Measurements from ENCODE around the gene KAZN.

The KAZN gene

DNA sequence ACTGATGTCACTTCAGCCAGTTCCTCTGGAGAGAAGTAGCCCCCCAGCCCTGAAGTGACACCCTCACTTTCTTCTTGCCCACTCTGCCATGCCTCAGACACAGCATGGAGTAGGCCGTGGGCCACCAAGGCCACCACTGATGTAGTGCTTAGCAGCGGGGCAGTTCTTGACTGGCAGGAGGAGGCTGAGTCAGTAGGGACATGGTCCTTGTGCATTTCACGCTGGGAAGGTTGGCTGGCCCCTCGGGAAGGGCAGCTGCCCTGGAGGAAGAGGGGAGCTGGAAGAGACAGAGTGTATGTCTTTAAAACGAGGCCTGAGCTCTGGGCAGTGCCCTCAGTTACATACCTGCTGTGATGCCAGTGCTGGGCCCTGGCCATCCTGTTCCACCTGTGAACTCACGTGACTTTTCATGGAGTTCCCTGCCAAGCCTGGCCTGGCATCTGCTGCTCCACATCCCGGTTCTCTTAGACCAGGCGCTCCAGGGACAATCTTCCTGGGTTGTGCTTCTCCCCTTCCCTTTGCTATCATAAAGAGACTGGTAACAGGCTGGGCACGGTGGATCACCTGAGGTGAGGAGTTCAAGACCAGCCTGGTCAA, 396.5 kb downstream of the KAZN start:
- no peak for DNase-seq

DNA sequence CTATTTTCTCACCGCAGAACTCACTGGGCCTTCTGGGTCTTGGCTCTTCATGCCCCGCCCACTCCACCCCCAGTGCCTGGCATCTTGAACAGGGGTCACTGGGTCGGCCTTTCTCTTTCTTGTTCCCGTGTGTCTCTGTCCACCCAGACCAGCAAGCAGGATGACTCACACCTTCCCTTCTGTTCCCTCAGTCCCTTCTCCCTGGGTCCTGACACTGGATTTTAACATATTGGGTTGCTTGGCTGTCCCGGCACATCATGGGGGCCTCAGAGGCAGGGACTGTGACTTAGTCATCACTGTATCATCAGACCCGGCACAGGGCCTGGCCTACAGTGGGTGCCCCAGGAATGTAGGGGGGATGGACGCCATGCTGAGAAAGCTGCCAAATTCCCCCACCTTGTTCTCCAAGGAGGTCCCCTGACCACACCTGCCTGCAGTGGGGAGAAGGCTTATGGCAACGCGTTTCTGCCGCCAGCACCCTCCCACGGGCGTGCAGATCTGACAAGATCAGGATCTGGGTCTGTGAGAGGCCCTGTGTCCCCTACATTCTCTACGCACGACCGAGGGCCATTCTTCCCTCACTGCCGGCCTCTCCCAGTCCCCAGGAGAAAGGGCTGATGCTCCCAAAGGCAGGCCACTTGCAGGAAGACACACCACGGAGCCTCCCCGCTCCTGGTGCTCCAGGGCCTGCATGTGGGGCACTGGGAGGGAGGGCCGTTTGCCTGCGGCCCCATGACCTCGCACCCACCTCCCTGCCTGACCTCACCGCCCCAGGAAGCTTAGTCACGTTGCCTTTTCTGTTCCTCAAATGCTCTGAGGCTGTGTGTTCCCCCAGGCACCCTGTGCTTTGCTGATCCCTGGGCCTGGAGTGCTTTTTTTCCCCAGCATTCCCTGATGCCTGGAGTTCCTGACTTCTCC, 397.9 kb downstream of the KAZN start:
- no peak for DNase-seq

DNA sequence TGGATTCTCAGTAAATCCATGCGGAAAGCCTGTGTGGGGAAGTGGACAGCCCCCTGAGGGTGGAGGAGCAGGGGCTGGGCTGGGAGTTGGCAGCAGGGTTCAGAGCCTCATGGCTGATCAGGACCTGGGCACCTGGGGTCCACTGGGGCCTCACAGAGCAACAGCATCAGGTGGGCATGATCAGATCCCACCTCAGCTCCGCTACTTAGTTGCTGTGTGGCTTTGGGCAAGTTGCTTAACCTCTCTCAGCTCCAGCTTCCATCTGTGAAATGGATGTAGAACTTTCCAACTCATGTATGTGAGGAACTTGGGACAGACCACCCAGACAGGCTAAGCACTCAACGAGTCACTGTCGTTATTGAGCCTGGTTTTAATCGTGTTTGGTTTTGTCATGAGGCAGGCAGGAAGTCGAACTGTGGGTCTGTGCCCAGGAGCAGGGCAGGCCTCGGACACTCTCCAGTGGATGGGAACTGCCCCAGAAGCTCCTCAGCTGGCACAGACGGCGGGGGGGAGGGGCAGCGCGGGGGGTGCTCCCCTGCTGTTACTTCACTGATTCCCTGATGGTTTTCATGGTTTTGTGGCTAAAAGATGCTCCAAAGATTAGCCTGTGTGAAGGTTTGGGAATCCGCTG, 399.3 kb downstream of the KAZN start:
- DNase-seq: no peak

DNA sequence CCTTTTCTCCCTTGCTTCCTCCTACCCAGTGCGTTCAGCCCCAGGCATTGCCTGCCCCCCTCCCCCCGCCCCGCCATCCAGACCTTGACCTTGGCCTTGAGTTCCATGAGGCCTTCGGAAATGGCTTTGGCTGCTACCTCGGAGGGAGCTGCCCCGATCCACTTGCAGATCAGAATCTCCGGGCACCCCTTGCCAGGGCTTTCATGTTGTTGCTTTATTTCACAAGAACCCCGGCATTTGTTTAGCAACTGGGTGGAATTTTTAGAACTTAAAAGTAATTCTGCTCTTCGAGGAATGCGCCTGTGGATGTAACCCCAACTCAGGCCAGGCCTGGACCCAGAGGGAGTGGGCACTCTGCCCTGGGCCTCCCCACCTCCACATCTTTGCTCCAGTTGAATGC, 401.0 kb downstream of the KAZN start:
- DNase-seq: no peak

DNA sequence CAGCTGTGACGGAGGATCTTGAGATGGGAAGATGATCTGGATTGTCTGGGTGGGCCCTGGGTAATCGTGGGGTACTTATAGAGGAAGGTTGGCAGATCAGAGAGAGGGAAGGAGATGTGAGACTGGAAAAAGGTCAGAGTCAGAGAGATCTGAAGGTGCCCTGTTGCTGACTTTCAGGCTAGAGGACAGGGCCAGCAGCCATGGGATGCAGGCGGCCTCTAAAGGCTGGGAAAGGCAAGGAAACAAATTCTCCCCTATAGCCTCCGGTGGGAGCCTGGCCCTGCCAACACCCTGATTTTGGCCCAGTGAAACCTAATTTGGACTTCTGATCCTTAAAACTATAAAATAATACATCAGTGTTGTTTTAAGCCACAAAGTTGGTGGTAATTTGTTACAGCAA, 401.5 kb downstream of the KAZN start:
- DNase-seq: no peak

DNA sequence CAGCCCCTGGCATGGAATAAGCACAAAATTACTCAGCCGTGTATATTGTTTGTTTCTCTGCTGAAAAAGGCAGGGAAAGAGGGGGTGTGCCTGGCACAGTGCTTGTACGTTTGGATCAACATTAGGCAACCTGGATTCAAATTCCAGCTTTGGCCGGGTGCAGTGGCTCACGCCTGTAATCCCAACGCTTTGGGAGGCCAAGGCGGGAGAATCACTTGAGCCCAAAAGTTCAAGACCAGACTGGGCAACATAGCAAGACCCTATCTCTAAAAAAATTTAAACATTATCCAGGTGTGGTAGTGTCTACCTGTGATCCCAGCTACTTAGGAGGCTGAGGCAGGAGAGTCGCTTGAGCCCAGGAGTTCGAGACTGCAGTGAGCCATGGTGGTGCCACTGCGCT, 402.2 kb downstream of the KAZN start:
- DNase-seq: no peak

DNA sequence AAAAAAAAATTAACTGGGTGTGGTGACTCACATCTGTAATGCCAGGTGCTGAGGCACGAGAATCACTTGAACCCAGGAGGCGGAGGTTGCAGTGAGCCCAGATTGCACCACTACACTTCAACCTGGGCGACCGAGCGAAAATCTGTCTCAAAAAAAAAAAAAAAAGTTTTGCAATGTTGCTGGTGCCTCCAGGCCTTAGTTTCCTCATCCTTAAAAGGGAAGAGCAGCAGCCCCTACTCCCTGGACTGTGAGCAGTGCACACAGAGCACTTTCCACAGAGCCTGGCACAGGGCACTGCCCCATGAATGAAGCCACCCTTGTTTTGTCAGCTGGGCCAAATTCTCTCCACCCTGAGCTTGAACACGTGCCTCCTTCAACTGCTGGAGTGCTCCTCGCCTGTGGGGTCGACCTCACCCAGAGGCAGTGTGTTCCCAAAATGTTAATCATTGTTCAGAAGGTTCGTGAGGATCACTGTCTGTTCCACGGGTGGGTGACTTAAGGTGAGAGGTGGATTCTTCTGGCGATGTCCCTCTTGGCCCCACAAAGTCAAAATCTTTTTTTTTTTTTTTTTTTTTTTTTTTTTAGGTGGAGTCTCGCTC, 402.9 kb downstream of the KAZN start:
- DNase-seq: no peak

DNA sequence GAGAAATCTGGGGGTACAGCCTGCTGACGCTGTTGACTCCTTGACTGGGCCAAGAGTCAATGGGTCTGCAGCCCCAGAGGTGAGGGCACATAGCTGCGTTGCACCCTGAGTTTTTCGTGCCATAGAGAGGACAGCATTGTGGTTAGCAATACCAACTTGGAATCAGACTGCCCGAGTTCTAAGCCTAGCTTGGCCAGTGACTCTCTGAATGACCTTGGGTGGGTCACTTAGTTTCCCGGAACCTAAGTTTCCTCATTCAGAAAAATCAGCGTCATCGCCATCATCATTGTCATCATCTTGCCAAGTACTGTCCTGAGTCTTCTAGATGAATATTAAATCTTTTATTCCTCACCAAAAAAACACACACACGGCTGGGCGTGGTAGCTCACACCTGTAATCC, 403.8 kb downstream of the KAZN start:
- no peak for DNase-seq

DNA sequence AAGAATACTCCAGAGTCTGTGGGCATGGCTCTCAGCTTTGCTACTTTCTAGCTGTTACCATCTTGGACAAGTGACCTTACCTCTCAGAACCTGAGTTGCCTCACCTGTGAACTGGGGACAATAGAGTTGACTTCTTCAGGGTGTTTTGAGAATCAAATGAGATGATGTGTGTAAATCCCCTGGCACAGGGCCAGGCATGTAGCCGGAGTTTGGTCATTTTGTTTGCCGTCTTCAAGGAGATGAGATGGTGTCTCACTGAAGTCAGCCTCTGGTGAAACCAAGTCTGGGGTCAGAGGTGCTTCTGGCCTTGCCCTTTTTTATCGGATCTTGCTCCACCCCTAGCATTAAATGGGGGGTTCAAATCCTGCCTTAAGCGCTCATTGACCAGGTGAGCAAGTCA, 405.9 kb downstream of the KAZN start:
- no peak for DNase-seq

DNA sequence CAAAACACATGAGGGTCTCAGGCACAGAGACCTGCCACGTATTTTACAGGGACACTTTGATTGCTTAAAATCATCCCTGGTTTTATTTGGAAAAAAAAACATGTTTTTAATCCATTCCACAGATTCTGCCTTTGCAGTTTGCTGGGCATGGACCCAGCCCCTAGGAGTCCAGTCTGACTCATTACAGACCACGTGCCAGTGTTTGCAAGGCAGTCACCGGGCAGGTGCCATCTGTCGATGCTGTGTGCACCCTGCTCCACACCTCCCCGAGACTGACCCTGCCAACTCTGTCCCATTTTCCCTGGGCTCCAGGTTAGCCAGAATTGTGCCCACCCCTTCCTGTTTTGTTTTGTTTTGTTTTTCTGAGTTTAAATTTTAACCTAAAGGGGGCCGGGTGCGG, 406.6 kb downstream of the KAZN start:
- DNase-seq: no peak

DNA sequence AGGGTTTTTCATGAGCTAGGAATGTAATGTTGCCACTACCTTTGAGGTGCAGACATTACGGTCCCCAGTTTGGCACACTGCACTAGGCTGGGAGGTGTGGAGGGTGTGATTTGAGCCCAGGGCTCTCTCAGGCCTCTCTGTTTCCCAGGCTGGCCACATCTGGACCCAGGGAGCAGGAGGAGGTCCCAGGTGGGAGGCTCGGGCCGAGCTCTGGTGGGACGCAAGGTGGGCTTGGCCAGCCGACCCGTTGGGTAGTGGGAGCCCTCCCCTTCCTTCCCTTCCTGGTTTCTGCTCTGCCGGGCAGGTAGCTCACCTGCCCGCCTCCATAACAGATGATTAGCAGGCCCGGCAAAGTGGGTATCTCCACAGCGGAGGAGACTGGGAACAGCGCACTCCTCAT, 408.9 kb downstream of the KAZN start:
- DNase-seq: no peak

DNA sequence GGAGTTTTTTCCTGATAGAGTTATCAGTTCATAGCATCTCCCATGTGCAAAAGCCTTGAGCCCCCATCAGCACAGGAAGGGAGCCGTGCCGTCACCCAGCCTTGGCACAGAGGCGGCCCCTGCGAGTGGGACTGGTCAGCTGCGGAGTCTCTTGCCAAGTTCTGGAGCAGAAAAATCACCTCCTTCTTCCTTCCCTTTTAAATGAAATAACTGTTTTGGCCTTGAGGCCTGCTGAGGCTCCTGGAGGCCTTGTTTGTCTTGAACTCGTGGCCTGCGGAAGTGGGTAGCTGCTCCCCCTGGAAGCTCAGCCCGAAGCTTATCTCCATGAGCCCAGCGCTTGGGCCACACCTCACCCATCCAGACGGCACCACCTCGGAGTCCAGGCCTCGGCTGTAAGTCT, 409.4 kb downstream of the KAZN start:
- no peak for DNase-seq

DNA sequence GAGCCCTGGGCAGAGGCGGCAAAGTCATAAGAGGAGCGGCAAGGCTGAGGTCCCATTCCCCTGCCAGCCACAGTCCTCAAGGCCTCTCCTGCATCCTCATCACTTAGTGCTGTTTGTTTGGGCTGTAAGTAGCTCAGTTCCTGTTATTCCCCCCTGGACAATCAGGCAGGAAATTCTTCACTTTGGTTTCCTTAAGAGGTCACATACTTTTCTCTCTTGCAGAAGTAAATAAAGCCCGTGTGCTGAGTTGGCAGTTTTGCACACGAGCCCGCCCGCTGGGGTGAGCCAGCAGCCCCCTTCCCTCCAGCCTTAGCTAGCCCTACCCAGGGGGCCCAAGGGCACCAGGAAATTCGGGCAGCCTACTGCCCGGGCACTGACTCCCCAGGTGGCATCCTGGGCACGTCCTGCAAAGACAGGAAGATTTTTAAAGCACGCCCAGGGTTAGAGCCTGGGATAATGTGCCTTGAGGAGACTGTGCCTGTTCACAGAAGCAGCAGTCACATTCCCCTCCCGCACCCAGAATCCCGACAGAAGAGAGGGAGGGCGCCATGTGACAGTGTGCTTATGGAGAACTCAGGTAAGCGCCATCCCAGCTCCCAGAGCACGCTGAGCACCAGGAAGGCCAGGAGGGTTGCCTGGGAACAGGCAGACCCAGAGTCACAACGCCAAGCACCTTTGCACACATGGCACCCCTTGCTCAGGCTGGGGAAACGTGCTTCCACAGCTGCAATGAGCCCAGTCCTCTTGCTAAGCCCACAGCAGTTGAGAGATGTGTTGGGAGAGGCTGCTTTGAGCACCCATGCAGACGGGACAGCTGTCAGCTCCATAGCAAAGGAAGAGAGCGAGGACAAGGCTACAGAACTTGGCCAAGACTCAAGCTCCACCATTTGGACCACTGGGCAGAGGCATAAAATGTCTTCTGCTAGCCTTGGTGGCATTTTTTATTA, 410.6 kb downstream of the KAZN start:
- DNase-seq: no peak

DNA sequence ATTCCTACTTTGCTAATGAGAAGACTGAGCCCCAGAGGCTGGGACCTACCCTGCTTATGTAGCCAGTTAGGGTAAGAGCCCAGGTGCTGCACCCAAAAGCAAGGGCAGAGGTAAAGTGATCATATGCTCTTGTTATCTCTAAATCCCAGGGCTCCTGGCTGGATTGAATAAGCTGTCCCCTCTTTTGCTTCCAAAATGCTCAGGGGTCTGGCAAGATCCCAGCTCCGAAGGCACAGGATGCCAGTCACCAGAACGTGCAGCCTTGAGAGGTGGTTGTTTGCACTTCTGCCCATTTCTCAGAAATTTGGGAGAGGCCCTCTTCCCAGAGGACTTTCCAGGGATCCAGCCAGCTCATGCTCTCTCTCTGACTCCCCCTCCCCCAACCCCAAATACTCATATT, 412.7 kb downstream of the KAZN start:
- no peak for DNase-seq

DNA sequence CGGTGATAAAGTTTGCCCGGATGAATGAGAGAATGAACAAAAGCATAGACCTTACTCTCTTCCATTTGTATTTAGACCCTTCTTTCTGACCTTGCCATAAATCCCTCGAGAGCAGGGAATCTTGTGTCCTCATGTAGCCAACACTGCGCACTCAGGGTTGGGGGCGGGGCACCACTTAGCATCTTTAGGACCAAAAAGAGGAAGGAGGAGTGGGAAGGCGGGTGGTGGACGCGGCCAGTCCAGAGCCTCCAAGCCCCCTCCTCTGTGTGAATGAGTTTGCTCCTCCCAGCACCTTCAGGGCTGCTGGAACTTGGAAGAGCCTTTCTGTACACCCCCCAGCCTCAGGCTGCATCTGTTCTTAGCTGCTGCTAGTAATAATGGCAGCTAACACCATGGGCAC, 413.2 kb downstream of the KAZN start:
- DNase-seq: no peak

DNA sequence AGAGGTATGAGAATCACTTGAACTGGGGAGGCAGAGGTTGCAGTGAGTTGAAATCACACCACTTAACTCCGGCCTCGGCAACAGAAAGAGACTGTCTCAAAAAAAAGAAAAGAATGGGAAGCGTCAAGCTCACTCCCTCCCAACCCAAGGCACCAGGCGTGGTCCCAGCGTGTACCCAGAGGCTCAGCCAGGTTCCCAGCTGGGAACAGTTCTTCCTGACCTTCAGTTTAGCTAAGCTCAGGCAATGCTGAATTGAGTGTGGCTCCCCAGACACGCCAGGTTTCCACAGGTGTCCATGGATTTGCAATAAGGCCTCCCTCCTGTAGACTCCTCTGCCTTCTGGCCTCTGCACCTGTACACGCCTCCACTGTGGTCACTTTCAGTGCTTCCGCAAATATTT, 414.3 kb downstream of the KAZN start:
- DNase-seq: no peak

DNA sequence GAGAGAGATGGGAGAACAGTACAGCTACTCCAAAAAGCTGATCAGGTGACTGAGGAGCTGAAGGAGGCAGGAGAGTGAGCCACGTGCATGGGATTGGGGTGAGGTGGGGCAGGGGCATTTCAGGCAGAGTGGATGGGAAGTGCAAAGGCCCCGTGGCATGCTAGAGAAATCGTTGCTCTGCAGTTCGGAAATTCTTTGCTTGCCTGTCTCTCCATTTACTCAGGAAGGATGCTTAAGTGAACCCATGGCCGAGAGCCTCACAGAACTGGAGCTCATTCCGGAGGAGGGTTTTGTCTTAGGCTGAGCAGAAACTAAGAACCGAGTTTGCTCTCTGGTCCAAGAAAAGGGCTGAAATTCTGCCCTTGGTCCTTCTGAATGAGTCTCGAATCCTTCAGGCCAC, 415.3 kb downstream of the KAZN start:
- no peak for DNase-seq

DNA sequence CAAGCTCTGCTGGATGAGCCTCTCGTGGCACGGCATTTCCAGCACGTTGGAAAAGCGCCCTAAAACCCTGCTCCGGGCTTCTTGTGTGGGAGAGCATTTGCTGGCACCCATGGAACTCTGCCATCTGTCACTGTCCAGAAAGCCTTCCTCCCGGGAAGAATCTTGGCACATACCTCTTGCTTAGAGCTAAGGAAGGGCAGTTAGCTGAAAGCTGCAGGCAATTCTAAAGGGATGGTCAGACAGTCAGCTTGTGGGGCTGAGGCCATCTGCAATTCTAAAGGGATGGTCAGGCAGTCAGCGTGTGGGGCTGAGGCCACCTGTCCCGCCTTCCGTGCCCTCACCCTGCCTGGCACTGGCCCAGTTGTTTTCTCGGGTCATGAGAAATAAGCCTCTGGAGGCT, 416.0 kb downstream of the KAZN start:
- DNase-seq: no peak

DNA sequence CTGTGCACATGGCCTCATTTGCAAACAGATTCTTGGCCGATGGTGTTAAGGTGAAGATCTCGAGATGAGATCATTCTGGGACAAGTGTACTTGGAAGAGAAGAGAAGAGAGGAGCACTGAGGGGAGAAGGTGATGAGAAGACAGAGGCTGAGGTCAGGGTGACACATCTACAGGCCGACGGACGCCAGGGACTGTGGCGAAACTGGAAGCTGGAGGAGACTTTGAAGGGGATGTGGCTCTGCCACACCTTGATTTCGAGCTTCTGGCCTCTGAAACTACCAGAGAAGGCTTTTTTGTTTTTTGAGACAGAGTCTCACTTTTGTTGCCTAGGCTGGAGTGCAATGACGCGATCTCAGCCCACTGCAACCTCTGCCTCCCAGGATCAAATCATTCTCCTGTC, 417.5 kb downstream of the KAZN start:
- DNase-seq: no peak

DNA sequence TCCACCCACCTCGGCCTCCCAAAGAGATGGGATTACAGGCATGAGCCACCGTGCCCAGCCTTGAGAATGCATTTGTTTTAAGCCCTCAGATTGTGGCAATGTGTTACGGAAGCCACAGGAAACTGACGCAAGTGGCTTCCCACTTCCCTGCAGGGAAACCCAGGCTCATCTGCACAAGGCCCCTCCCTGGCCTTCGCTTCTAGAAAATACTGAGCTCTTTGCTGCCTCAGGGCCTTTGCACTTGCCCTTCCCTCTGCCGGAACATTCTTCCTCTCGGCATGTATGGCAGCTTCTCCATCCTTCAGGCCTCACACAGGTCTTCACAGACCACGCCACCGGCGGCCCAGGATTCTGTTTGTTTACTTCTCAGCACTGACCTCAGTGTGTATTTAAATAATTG, 418.0 kb downstream of the KAZN start:
- DNase-seq: no peak

DNA sequence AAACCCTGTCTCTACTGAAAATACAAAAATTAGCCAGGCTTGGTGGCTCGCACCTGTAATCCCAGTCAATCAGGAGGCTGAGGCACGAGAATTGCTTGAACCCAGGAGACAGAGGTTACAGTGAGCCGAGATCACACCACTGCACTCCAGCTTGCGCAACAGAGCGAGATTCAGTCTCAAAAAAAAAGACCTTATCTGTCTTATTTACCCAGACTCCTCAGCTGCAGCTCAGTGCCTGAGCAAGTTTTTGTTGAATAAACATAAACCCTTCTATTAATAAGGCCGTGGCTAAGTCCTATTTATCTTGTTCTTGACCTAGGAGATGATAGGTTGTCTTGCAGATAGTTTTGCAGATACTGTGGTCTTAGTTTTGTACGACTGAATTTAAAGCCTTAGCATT, 418.6 kb downstream of the KAZN start:
- DNase-seq: no peak

DNA sequence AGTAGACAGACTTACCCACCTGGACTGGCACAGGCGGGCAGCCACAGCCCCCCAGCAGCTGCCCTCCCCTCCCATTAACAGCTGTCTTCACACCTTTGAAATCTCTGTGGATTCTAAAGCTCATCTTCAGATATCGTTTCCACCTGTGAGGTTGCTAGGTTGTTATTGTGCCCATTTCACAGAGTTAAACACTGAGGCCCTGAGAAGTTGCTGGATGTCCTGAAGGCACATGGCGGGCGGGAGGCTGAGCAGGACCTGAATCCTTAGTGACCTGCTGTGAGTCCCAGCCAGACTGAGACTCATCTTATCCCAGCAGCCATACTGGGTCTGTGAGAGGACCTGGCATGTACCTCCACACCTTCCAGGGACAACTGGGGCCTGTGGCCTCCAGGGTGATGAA, 420.3 kb downstream of the KAZN start:
- DNase-seq: no peak
